ENCODE measurements around the gene SSR2.

SSR2 gene

GRCh38 chr1:155961937-155962336, 58.8 kb downstream of the SSR2 start:
- Histone ChIP-seq H3K4me2 (ENCODE audit: low read depth, low read length, poor library complexity, severe bottlenecking) (no peak overlapping the region), H3K36me3 (ENCODE audit: low read length) (peaks cover 25% of the 10 kb centered on the region), H3K27ac (ENCODE audit: low read depth, low read length) (0 out of 2 replicates have a peak overlapping the region, but pooled peaks have one; percentile 10), H3K79me2 (ENCODE audit: insufficient read depth, low read length) (no peaks in the 10 kb centered on the region; the same call in 1 of the 2 replicates), H4K20me1 (ENCODE audit: low read depth, low read length) (no peaks in the 10 kb centered on the region), H3F3A (ENCODE audit: insufficient read depth) (peaks cover 12% of the 10 kb centered on the region; the same call in 1 of the 2 replicates), H3K9me2 (replicated peaks; ENCODE audit: insufficient read depth, low read length) (no peaks in the 10 kb centered on the region), H3K27me3 (ENCODE audit: low read length) (no peaks in the 10 kb centered on the region), H3K4me3 (ENCODE audit: insufficient read depth, low read length, poor library complexity, severe bottlenecking) (no peak overlapping the region), H3K9me3 (ENCODE audit: insufficient read depth, low read length) (no peaks in the 10 kb centered on the region), H3K9ac (ENCODE audit: low read length) (no peak overlapping the region), H2AFZ (ENCODE audit: low read depth, low read length, severe bottlenecking) (no peak overlapping the region)
- TF ChIP-seq EZH2phosphoT487 (conservative IDR thresholded peaks at IDR 0.05; ENCODE audit: low read length) (no peak), CTCF (IDR thresholded peaks at IDR 0.05; ENCODE audit: insufficient read depth, low read length, poor library complexity, severe bottlenecking) (no peak)

GRCh38 chr1:155960081-155960745, 60.5 kb downstream of the SSR2 start:
- no peaks in the 10 kb centered on the region for H4K20me1 ChIP-seq (ENCODE audit: low read depth, low read length)
- peak overlapping the region; percentile 72 for H3K27ac ChIP-seq (ENCODE audit: low read depth, low read length)
- peak overlapping the region; percentile 5 for H3K4me3 ChIP-seq (ENCODE audit: insufficient read depth, low read length, poor library complexity, severe bottlenecking)
- no peaks in the 10 kb centered on the region for H3K9me2 ChIP-seq (replicated peaks; ENCODE audit: insufficient read depth, low read length)
- H3K9ac ChIP-seq (ENCODE audit: low read length): peak overlapping the region; percentile 23
- no peak overlapping the region for H2AFZ ChIP-seq (ENCODE audit: low read depth, low read length, severe bottlenecking)
- no peaks in the 10 kb centered on the region for H3K27me3 ChIP-seq (ENCODE audit: low read length)
- peaks cover 30% of the 10 kb centered on the region for H3K36me3 ChIP-seq (ENCODE audit: low read length)
- peaks cover 12% of the 10 kb centered on the region; the same call in 1 of the 2 replicates for H3F3A ChIP-seq (ENCODE audit: insufficient read depth)
- no peaks in the 10 kb centered on the region; the same call in 1 of the 2 replicates for H3K79me2 ChIP-seq (ENCODE audit: insufficient read depth, low read length)
- H3K9me3 ChIP-seq (ENCODE audit: insufficient read depth, low read length): no peaks in the 10 kb centered on the region
- peak overlapping the region; percentile 45 for H3K4me2 ChIP-seq (ENCODE audit: low read depth, low read length, poor library complexity, severe bottlenecking)
- no peak for TF ChIP-seq CTCF (IDR thresholded peaks at IDR 0.05; ENCODE audit: insufficient read depth, low read length, poor library complexity, severe bottlenecking)
- no peak for TF ChIP-seq EZH2phosphoT487 (conservative IDR thresholded peaks at IDR 0.05; ENCODE audit: low read length)
